HFF-Myc (cell line): ENCODE data around the gene NISCH.

ENCODE experiments used
- DNase-seq: peaks from one replicate; pipeline ENCODE4 v3.0.0-alpha.2; 2011; ENCODE audit warnings: low read depth; ENCODE audit errors: extremely low read depth
- H3K4me3 ChIP-seq: replicated peaks from 2 replicates; pipeline ENCODE4 v1.5.1; 2011; ENCODE audit warnings: low read depth, mild to moderate bottlenecking, control low read depth, low read length
- TF ChIP-seq, protein P1 (sequence below): IDR thresholded peaks from 2 replicates; pipeline ENCODE4 v1.5.1; 2012; ENCODE audit warnings: mild to moderate bottlenecking, low read depth, low read length, control low read depth; ENCODE audit errors: missing control alignments

The NISCH gene

DNA sequence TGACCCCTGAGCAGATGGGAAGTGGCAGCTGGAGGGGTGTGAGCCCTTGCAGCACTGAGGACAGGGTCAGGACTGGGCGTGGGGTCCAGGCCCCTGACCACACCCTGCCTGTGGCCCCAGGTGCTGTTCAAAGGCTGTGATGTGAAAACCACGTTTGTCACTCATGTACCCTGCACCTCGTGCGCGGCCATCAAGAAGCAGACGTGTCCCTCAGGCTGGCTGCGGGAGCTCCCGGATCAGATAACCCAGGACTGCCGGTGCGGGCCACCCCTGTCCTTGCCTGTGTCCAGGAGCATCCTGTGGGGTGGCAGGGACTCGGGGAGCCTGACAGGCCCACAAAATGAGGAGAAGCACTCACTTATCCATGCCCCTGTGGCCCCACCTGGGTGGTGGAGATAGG is 45.6 kb downstream of the NISCH start:
- TF ChIP-seq, protein P1, sequence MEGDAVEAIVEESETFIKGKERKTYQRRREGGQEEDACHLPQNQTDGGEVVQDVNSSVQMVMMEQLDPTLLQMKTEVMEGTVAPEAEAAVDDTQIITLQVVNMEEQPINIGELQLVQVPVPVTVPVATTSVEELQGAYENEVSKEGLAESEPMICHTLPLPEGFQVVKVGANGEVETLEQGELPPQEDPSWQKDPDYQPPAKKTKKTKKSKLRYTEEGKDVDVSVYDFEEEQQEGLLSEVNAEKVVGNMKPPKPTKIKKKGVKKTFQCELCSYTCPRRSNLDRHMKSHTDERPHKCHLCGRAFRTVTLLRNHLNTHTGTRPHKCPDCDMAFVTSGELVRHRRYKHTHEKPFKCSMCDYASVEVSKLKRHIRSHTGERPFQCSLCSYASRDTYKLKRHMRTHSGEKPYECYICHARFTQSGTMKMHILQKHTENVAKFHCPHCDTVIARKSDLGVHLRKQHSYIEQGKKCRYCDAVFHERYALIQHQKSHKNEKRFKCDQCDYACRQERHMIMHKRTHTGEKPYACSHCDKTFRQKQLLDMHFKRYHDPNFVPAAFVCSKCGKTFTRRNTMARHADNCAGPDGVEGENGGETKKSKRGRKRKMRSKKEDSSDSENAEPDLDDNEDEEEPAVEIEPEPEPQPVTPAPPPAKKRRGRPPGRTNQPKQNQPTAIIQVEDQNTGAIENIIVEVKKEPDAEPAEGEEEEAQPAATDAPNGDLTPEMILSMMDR = no peak
- DNase-seq = no peak
- no peak overlapping the region for H3K4me3 ChIP-seq

DNA sequence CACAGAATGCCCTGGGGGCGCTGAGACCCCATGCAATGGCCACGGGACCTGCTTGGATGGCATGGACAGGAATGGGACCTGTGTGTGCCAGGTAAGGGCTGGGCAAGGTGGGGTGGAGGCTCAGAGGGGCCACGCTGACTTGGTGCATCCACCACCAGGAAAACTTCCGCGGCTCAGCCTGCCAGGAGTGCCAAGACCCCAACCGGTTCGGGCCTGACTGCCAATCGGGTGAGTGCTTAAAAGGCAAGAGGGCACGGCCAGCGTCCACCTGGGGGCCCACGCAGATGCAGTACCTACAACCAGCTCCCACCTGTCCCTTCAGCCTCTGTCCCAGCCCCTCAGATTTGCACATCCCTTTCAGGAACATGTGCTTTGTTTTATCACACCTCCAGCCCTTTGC is 46.6 kb downstream of the NISCH start:
- no peak overlapping the region for H3K4me3 ChIP-seq
- TF ChIP-seq, protein P1 = no peak
- DNase-seq = no peak

DNA sequence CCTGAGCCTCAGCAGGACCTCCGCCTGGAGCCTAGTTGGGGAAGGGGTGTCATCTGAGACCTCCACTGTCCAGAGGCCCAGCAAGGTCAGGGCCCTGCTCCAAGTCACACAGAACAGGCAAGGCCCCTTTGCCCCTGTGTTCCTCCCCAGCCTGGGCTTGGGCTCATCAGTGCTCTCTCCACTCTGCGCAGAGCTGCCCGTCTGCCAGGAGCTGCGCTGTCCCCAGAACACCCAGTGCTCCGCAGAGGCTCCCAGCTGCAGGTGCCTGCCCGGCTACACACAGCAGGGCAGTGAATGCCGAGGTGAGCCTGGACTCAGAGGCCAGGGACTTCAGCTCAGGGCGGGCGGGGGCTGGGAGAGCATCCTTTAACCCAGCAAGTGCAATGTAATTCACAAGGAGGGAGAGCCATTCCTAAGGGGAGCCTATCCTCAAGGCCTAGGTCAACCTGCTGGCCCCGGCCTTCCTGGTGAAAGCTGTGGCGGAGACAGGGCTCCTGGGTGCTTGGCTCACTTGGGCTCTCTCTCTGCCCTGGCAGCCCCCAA is 47.5 kb downstream of the NISCH start:
- H3K4me3 ChIP-seq = no peak overlapping the region
- no peak for DNase-seq
- TF ChIP-seq, protein P1 = no peak

DNA sequence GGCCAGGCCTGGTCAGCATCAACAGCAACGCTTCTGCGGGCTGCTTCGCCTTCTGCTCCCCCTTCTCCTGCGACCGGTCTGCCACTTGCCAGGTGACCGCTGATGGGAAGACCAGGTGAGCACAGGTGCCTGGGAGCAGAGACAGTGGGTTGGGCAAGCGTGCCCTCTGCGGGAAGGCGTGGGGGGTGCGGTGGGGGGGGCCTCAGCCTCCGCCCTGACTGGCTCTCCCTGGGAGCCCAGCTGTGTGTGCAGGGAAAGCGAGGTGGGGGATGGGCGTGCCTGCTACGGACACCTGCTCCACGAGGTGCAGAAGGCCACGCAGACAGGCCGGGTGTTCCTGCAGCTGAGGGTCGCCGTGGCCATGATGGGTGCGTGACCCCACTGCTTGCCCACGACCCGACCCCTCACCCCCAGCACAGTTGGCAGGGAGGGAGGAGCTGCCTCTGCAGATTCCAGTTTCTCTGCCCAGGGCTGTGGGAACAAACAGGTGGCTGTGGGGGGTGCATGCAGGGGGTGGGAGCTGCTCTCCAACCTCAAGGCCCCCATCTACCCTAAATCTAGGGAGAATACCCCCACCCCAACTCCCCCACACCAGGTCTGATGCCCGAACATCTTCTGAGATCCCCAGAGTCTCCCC is 48.5 kb downstream of the NISCH start:
- no peak for DNase-seq
- TF ChIP-seq, protein P1 = no peak
- H3K4me3 ChIP-seq = no peak overlapping the region

DNA sequence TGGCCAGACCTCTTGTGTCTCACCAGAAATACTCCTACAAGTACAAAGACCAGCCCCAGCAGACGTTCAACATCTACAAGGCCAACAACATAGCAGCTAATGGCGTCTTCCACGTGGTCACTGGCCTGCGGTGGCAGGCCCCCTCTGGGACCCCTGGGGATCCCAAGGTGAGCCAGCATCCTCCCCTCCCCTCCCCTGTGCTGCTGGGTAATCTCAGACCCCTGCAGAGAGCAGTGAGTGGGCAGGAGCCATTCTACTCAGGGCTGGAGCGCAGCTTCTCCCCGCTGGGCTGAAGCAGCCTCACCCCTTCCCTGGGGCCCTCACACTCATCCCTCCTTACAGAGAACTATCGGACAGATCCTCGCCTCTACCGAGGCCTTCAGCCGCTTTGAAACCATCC is 49.6 kb downstream of the NISCH start:
- TF ChIP-seq, protein P1 = no peak
- H3K4me3 ChIP-seq = no peak overlapping the region
- no peak for DNase-seq

DNA sequence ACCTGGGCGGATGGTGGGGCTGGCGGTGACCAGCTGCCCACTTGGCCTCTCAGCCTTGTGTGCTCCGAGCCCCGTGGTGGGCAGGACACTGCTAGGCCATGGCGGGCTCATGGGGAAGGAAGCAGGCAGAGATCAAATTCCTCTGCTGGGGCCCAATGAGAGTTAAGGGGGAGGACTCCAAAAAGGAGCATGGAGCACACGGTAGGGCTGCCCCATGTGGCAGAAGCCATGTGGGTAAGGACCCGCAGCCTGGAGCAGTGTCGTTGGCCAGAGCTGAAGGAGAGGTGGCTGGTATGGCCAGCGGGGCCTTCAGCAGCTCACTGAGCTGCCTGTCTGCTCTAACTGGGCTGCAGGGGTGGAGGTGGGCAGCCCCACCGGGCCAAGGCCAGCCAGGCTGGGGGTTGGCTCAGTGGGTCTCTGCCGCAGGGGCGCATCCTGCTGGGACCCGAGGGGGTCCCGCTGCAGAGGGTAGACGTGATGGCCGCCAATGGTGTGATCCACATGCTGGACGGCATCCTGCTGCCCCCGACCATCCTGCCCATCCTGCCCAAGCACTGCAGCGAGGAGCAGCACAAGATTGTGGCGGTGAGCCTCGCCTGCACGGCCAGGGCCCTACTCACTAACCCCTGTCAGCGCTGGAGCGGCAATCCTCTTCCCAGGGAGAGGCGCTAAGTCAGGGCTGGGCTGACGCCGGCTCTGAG is 51.0 kb downstream of the NISCH start:
- no peak for DNase-seq
- H3K4me3 ChIP-seq = no peak overlapping the region

More for the DNA sequence above, 51.0 kb downstream of the NISCH start:
- TF ChIP-seq, protein P1 = no peak
